Effector memory CD8-positive, alpha-beta T cell (primary cell): ENCODE measurements around the gene CCDC122.
"Not testable (repeated sequence)": the region's sequence is repeated elsewhere in the genome, so short reads cannot be mapped to it uniquely, and the experiment has no call there.

Experiments used
- ATAC-seq: fragments of 150-1000 bp; cut with Tn5 transposase; replicated peaks from 2 replicates; pipeline ENCODE4 v1.10.0; 2021; ENCODE audit warnings: mild to moderate bottlenecking, moderate library complexity
- DNase-seq, 3 experiments: peaks; one replicate each; pipeline ENCODE4 v3.0.0; 2021
- H3K27ac Mint-ChIP-seq, 2 donors: one replicate each; pipeline ENCODE4 v1.8.0; 2022; ENCODE audit warnings: mild to moderate bottlenecking in 2 of 2, mixed read lengths in 2 of 2, moderate library complexity in 2 of 2
- H3K27me3 Mint-ChIP-seq, 2 donors: one replicate each; pipeline ENCODE4 v1.8.0; 2022; ENCODE audit warnings: mixed read lengths in 2 of 2
- H3K36me3 Mint-ChIP-seq: one replicate; pipeline ENCODE4 v1.8.0; 2022; ENCODE audit warnings: mild to moderate bottlenecking, moderate library complexity, mixed read lengths; ENCODE audit not compliant: insufficient read depth
- H3K4me1 Mint-ChIP-seq, 2 donors: one replicate each; pipeline ENCODE4 v1.8.0; 2022; ENCODE audit warnings: low read depth in 2 of 2, mixed read lengths in 2 of 2
- H3K4me3 Mint-ChIP-seq, 2 donors: one replicate each; pipeline ENCODE4 v1.8.0; 2022; ENCODE audit warnings: mild to moderate bottlenecking in 2 of 2, mixed read lengths in 2 of 2, moderate library complexity in 2 of 2
- H3K9me3 Mint-ChIP-seq, 2 donors: one replicate each; pipeline ENCODE4 v1.8.0; 2022; ENCODE audit warnings: mixed read lengths in 2 of 2

Gene CCDC122

GRCh38 chr13:43861863-43862262 lies 17.7 kb downstream of the CCDC122 start:
- no peak overlapping the region for H3K27ac Mint-ChIP-seq
- H3K27me3 Mint-ChIP-seq: no peaks in the 10 kb centered on the region
- no peak overlapping the region for H3K4me3 Mint-ChIP-seq
- H3K36me3 Mint-ChIP-seq: no peaks in the 10 kb centered on the region
- ATAC-seq: no peak
- no peaks in the 10 kb centered on the region for H3K9me3 Mint-ChIP-seq
- H3K4me1 Mint-ChIP-seq: no peaks in the 10 kb centered on the region
- DNase-seq: no peak

GRCh38 chr13:43852923-43853404 lies 26.6 kb downstream of the CCDC122 start:
- Mint-ChIP-seq H3K4me1 (no peaks in the 10 kb centered on the region), H3K27me3 (peaks cover 0 to 7% of the 10 kb centered on the region in 2 donors), H3K27ac (no peak overlapping the region), H3K9me3 (peaks cover 19 to 42% of the 10 kb centered on the region in 2 donors), H3K4me3 (no peak overlapping the region), H3K36me3 (no peaks in the 10 kb centered on the region)
- ATAC-seq (no peak), DNase-seq (no peak)

- Mint-ChIP-seq H3K36me3 (no peaks in the 10 kb centered on the region), H3K4me3 (no peak overlapping the region), H3K9me3 (peaks cover 19 to 42% of the 10 kb centered on the region in 2 donors), H3K4me1 (no peaks in the 10 kb centered on the region), H3K27me3 (peaks cover 0 to 7% of the 10 kb centered on the region in 2 donors), H3K27ac (no peak overlapping the region)
- ATAC-seq: no peak
- no peak for DNase-seq
Measured at GRCh38 chr13:43850873-43851272, 28.7 kb downstream of the CCDC122 start.

- Mint-ChIP-seq H3K36me3 (no peaks in the 10 kb centered on the region), H3K4me1 (no peaks in the 10 kb centered on the region), H3K27ac (no peak overlapping the region), H3K9me3 (peaks cover 8 to 22% of the 10 kb centered on the region in 2 donors), H3K27me3 (peaks cover 0 to 7% of the 10 kb centered on the region in 2 donors), H3K4me3 (no peak overlapping the region)
- no peak for ATAC-seq
- no peak for DNase-seq
Measured at GRCh38 chr13:43848001-43848649, 31.4 kb downstream of the CCDC122 start.

GRCh38 chr13:43846496-43847158 lies 32.9 kb downstream of the CCDC122 start:
- H3K9me3 Mint-ChIP-seq: peaks cover 3 to 7% of the 10 kb centered on the region in 2 donors
- ATAC-seq (no peak), DNase-seq (no peak)
- H3K36me3 Mint-ChIP-seq: no peaks in the 10 kb centered on the region
- H3K27me3 Mint-ChIP-seq: peaks cover 0 to 7% of the 10 kb centered on the region in 2 donors
- H3K4me1 Mint-ChIP-seq: no peaks in the 10 kb centered on the region
- no peak overlapping the region for H3K4me3 Mint-ChIP-seq
- no peak overlapping the region for H3K27ac Mint-ChIP-seq

GRCh38 chr13:43838909-43839308 lies 40.6 kb downstream of the CCDC122 start:
- H3K4me3 Mint-ChIP-seq: no peak overlapping the region
- no peak overlapping the region for H3K27ac Mint-ChIP-seq
- peaks cover 0 to 3% of the 10 kb centered on the region in 2 donors for H3K9me3 Mint-ChIP-seq
- peaks cover 2% of the 10 kb centered on the region for H3K36me3 Mint-ChIP-seq
- H3K27me3 Mint-ChIP-seq: no peaks in the 10 kb centered on the region
- H3K4me1 Mint-ChIP-seq: no peaks in the 10 kb centered on the region
- ATAC-seq: no peak
- no peak for DNase-seq

GRCh38 chr13:43835701-43836100 lies 43.8 kb downstream of the CCDC122 start:
- Mint-ChIP-seq H3K27me3 (peaks cover 7 to 24% of the 10 kb centered on the region in 2 donors), H3K9me3 (peaks cover 0 to 1% of the 10 kb centered on the region in 2 donors), H3K27ac (no peak overlapping the region), H3K36me3 (peaks cover 6% of the 10 kb centered on the region), H3K4me1 (no peaks in the 10 kb centered on the region), H3K4me3 (no peak overlapping the region)
- DNase-seq (no peak), ATAC-seq (peak; percentile 45)

GRCh38 chr13:43831088-43831487 lies 48.5 kb downstream of the CCDC122 start:
- no peaks in the 10 kb centered on the region for H3K4me1 Mint-ChIP-seq
- no peak overlapping the region for H3K27ac Mint-ChIP-seq
- DNase-seq (no peak), ATAC-seq (no peak)
- no peaks in the 10 kb centered on the region for H3K9me3 Mint-ChIP-seq
- H3K27me3 Mint-ChIP-seq: peaks cover 17 to 30% of the 10 kb centered on the region in 2 donors
- H3K36me3 Mint-ChIP-seq: peaks cover 3% of the 10 kb centered on the region
- no peak overlapping the region for H3K4me3 Mint-ChIP-seq

- H3K27ac Mint-ChIP-seq: no peak overlapping the region
- H3K4me3 Mint-ChIP-seq: no peak overlapping the region
- peaks cover 17 to 30% of the 10 kb centered on the region in 2 donors for H3K27me3 Mint-ChIP-seq
- no peaks in the 10 kb centered on the region for H3K4me1 Mint-ChIP-seq
- no peak for DNase-seq
- no peaks in the 10 kb centered on the region for H3K9me3 Mint-ChIP-seq
- no peak for ATAC-seq
- H3K36me3 Mint-ChIP-seq: peaks cover 3% of the 10 kb centered on the region
Measured at GRCh38 chr13:43830497-43830881, 49.1 kb downstream of the CCDC122 start.

GRCh38 chr13:43824656-43825055 lies 54.9 kb downstream of the CCDC122 start:
- H3K4me1 Mint-ChIP-seq, DNase-seq, H3K27ac Mint-ChIP-seq, H3K36me3 Mint-ChIP-seq, H3K9me3 Mint-ChIP-seq, ATAC-seq, H3K4me3 Mint-ChIP-seq: not testable (repeated sequence)
- H3K27me3 Mint-ChIP-seq: peaks cover 0 to 33% of the 10 kb centered on the region in 2 donors

- no peak for DNase-seq
- Mint-ChIP-seq H3K4me1 (no peaks in the 10 kb centered on the region), H3K27ac (no peak overlapping the region), H3K36me3 (no peaks in the 10 kb centered on the region), H3K4me3 (no peak overlapping the region), H3K27me3 (peaks cover 6 to 40% of the 10 kb centered on the region in 2 donors), H3K9me3 (peaks cover 0 to 6% of the 10 kb centered on the region in 2 donors)
- ATAC-seq: no peak
Measured at GRCh38 chr13:43822969-43823368, 56.6 kb downstream of the CCDC122 start.

GRCh38 chr13:43816401-43816889 lies 63.1 kb downstream of the CCDC122 start:
- H3K4me1 Mint-ChIP-seq: no peaks in the 10 kb centered on the region
- H3K9me3 Mint-ChIP-seq: peaks cover 0 to 7% of the 10 kb centered on the region in 2 donors
- no peak for ATAC-seq
- no peaks in the 10 kb centered on the region for H3K36me3 Mint-ChIP-seq
- H3K4me3 Mint-ChIP-seq: no peak overlapping the region
- no peak for DNase-seq
- peaks cover 35 to 55% of the 10 kb centered on the region in 2 donors for H3K27me3 Mint-ChIP-seq
- no peak overlapping the region for H3K27ac Mint-ChIP-seq

- no peak for DNase-seq
- Mint-ChIP-seq H3K4me3 (no peak overlapping the region), H3K36me3 (no peaks in the 10 kb centered on the region), H3K27me3 (peaks cover 42 to 63% of the 10 kb centered on the region in 2 donors), H3K27ac (peak overlapping the region in 1 of 2 donors; percentile 47), H3K4me1 (no peaks in the 10 kb centered on the region), H3K9me3 (peaks cover 0 to 7% of the 10 kb centered on the region in 2 donors)
- no peak for ATAC-seq
Measured at GRCh38 chr13:43815204-43815603, 64.3 kb downstream of the CCDC122 start.

- Mint-ChIP-seq H3K4me1 (no peaks in the 10 kb centered on the region), H3K4me3 (no peak overlapping the region), H3K27me3 (peaks cover 21 to 31% of the 10 kb centered on the region in 2 donors), H3K9me3 (no peaks in the 10 kb centered on the region), H3K36me3 (no peaks in the 10 kb centered on the region), H3K27ac (no peak overlapping the region)
- ATAC-seq (no peak), DNase-seq (no peak)
Measured at GRCh38 chr13:43808676-43809075, 70.9 kb downstream of the CCDC122 start.
